HEK293T (cell line): ENCODE results near the gene EFCAB7.

Experiments used
- BHLHE40 ChIP-seq: fragments of 450-650 bp; IDR thresholded peaks from 2 replicates; pipeline ENCODE4 v1.6.1; 2016; ENCODE audit warnings: mild to moderate bottlenecking, moderate library complexity, borderline replicate concordance
- CTBP1 ChIP-seq: fragments of 450-650 bp; IDR thresholded peaks from 2 replicates; pipeline ENCODE4 v1.6.1; 2016; ENCODE audit warnings: borderline replicate concordance
- FOXM1 ChIP-seq: fragments of 450-650 bp; IDR thresholded peaks from 2 replicates; pipeline ENCODE4 v1.6.1; 2017; ENCODE audit warnings: mild to moderate bottlenecking, borderline replicate concordance
- NFRKB ChIP-seq: fragments of 450-650 bp; IDR thresholded peaks from 2 replicates; pipeline ENCODE4 v1.6.1; 2016; ENCODE audit warnings: mild to moderate bottlenecking, moderate library complexity
- SP1 ChIP-seq: fragments of 450-650 bp; IDR thresholded peaks from 2 replicates; pipeline ENCODE4 v1.6.1; 2017
- SUZ12 ChIP-seq: fragments of 450-650 bp; IDR thresholded peaks from 2 replicates; pipeline ENCODE4 v1.6.1; 2016; ENCODE audit warnings: mild to moderate bottlenecking
- TARDBP ChIP-seq: fragments of 450-650 bp; IDR thresholded peaks from 2 replicates; pipeline ENCODE4 v1.6.1; 2016
- ZNF384 ChIP-seq: fragments of 450-650 bp; IDR thresholded peaks from 2 replicates; pipeline ENCODE4 v1.6.1; 2016

DNA sequence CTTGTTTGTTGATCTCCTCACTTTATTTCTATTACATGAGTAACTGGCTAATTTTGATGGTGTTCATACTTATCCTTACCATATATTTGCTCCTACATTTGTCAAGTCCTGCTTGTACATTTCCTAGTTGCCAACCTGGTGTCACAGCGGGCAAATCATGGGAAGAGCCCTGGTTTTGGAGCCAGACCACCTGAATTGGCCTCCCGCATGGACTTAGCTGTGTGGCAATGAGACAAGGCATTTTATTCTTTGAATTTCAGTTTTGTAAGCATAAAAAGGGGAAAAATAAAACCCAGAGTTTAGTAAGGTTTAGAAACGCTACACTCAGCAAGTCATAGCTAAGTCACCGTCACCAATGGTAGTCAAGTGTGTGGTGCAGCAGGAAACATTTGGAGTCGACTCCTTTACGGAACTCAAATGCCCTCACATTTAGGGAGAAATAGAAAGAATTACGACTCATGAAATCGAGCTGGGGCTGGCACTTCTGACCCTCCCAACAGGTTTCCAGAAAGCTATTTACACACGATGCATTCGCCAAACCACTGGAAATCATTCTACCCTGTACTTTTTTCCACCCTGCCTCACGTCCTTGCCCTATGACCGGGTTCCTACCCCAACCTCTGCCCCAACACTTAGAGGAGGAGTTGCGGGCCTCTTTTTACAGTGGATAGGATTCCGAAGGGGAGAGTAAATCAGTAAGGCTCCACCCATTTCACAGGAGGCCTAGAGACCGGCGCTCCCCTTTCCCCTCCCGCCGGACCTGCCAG, 69.4 kb downstream of the EFCAB7 start:
- TF ChIP-seq ZNF384 (no peak), SUZ12 (no peak), SP1 (no peak), FOXM1 (no peak), CTBP1 (no peak), NFRKB (no peak), TARDBP (no peak), BHLHE40 (no peak)
